Measurements from ENCODE around the gene YY1. TPM values are rescaled to one million over a fixed set of nuclear protein-coding genes. Genes with fewer than 3 reads are reported as not detected.

Gene YY1
- total RNA-seq, 4 donors from 2014 or later: 50.8 to 61.3 (median 58.6) TPM

DNA sequence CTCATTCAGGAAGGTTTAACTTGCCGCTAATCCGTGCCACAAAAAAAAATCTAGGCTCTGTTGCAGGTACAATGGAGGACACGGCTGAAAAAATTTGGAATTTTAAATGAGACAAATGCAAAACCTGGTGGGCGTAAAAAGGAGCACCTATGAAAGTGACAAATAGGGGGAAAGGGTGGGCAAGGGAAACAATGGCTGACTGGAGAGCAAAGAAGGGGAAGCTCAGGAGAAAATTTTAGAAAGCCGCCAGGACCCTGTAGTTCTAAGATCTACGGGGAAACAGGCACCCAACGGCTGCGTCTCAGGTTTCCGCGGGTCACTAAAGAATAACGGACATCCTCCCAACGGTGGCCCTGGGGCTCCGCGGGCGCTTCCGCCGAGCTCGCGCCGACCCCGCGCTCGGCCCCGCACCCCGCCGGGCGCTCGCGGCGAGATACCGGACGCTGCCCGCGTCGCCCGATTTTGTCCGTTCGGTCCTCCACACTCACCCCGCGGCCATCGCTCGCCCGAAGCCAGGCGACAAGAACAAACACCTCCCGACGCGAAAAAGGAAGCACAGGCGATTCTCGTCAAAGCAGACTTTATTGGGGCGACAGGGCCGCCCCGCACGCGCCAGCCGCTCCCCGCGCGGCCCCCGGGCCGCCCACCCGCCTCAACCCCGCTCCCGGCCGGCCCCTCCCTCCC is 1.1 kb upstream of the YY1 start:
- Histone ChIP-seq H3K4me1 (peaks cover 24 to 50% (median 38%) of the 10 kb centered on the region in 4 donors), H3K4me3 (peak overlapping the region; percentile 71 to 100 (median 100)), H3K27me3 (no peaks in the 10 kb centered on the region), H3K36me3 (no peaks in the 10 kb centered on the region), H3K9me3 (no peaks in the 10 kb centered on the region), H3K27ac (peak overlapping the region; percentile 99 to 100 (median 100))
- 0 to 1% methylated on average over 4 to 47 of the region's 64 CpGs for WGBS, 2 donors (ENCODE audit: low coverage in 1 of 2)
- in situ Hi-C loops (cut with MboI; ENCODE audit: low pct_ligation_motif_present in 1 of 4, low pct_unique_long_range_greater_than_20kb in 1 of 4, low sequenced_read_pairs in 3 of 4) (no loop called here), intact Hi-C loops (cut with DNase I; ENCODE audit: low total_unique reads) (no loop called here)
- DNase-seq: peak; percentile 58
- TF ChIP-seq POLR2A (IDR thresholded peaks at IDR 0.05) (no peak), EP300 (IDR thresholded peaks at IDR 0.05; ENCODE audit: low read depth) (no peak), POLR2AphosphoS5 (IDR thresholded peaks at IDR 0.05) (no peak)
- TF ChIP-seq, protein P1, sequence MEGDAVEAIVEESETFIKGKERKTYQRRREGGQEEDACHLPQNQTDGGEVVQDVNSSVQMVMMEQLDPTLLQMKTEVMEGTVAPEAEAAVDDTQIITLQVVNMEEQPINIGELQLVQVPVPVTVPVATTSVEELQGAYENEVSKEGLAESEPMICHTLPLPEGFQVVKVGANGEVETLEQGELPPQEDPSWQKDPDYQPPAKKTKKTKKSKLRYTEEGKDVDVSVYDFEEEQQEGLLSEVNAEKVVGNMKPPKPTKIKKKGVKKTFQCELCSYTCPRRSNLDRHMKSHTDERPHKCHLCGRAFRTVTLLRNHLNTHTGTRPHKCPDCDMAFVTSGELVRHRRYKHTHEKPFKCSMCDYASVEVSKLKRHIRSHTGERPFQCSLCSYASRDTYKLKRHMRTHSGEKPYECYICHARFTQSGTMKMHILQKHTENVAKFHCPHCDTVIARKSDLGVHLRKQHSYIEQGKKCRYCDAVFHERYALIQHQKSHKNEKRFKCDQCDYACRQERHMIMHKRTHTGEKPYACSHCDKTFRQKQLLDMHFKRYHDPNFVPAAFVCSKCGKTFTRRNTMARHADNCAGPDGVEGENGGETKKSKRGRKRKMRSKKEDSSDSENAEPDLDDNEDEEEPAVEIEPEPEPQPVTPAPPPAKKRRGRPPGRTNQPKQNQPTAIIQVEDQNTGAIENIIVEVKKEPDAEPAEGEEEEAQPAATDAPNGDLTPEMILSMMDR (IDR thresholded peaks at IDR 0.05): no peak

DNA sequence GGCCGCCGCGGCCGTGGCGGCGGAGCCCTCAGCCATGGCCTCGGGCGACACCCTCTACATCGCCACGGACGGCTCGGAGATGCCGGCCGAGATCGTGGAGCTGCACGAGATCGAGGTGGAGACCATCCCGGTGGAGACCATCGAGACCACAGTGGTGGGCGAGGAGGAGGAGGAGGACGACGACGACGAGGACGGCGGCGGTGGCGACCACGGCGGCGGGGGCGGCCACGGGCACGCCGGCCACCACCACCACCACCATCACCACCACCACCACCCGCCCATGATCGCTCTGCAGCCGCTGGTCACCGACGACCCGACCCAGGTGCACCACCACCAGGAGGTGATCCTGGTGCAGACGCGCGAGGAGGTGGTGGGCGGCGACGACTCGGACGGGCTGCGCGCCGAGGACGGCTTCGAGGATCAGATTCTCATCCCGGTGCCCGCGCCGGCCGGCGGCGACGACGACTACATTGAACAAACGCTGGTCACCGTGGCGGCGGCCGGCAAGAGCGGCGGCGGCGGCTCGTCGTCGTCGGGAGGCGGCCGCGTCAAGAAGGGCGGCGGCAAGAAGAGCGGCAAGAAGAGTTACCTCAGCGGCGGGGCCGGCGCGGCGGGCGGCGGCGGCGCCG is 381 bp downstream of the YY1 start:
- H3K27me3 ChIP-seq: no peaks in the 10 kb centered on the region
- in situ Hi-C loops (cut with MboI; ENCODE audit: low pct_ligation_motif_present in 1 of 4, low pct_unique_long_range_greater_than_20kb in 1 of 4, low sequenced_read_pairs in 3 of 4) (no loop called here), intact Hi-C loops (cut with DNase I; ENCODE audit: low total_unique reads) (no loop called here)
- TF ChIP-seq POLR2A (IDR thresholded peaks at IDR 0.05) (no peak), POLR2AphosphoS5 (IDR thresholded peaks at IDR 0.05) (no peak), EP300 (IDR thresholded peaks at IDR 0.05; ENCODE audit: low read depth) (no peak)
- TF ChIP-seq, protein P1 (IDR thresholded peaks at IDR 0.05): no peak
- DNase-seq: peak; percentile 38
- no peaks in the 10 kb centered on the region for H3K9me3 ChIP-seq
- H3K4me1 ChIP-seq: peaks cover 28 to 62% (median 42%) of the 10 kb centered on the region in 4 donors
- H3K27ac ChIP-seq: peak overlapping the region; percentile 99 to 100 (median 100)
- peak overlapping the region; percentile 96 to 100 (median 100) for H3K4me3 ChIP-seq
- whole genome bisulfite sequencing, 2 donors (ENCODE audit: low coverage in 1 of 2): 0 to 1% methylated on average over 15 to 65 of the region's 93 CpGs
- H3K36me3 ChIP-seq: no peaks in the 10 kb centered on the region

DNA sequence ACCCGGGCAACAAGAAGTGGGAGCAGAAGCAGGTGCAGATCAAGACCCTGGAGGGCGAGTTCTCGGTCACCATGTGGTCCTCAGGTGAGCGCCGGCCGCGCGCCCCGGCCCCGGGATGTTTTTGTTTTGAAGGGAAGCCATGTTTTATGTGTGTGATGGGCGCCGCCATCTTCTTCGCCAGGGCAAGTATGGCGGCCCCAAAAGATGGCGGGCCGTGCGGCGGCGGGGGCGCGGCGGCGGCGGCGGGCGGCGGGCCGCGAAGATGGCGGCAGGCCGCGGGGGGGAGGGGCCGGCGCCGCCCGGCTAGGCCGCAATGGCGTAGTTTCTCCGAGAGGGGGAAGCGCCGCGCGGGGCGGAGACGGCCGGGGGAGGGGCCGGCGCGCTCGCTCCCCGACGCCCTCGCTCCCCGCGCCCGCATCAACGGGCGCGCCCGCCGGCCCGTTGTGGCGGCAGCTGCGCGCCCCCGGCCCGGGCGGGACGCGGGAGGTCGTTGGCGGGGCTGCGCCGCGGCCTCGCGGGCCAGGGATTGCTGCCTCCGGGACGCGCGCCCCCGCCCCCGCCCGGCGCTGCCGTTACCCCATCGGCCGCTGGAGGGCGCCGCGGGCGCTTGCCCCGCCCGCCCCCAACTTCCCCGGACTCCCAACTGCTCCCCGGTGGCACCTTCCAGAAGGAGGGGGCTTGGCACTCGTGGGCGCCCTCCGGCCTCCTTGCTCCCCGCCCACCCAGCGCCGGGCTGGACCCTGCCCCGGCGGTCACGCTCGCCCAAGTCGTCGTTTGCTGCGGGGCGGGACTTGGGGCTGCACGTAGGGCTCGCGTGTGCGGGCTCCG is 1.1 kb downstream of the YY1 start:
- no peaks in the 10 kb centered on the region for H3K9me3 ChIP-seq
- peaks cover 30 to 66% (median 47%) of the 10 kb centered on the region in 4 donors for H3K4me1 ChIP-seq
- intact Hi-C loops (cut with DNase I; ENCODE audit: low total_unique reads): no loop called here
- no peaks in the 10 kb centered on the region for H3K36me3 ChIP-seq
- peak overlapping the region; percentile 96 to 100 (median 100) for H3K4me3 ChIP-seq
- in situ Hi-C loops (cut with MboI; ENCODE audit: low pct_ligation_motif_present in 1 of 4, low pct_unique_long_range_greater_than_20kb in 1 of 4, low sequenced_read_pairs in 3 of 4): no loop called here
- H3K27me3 ChIP-seq: no peaks in the 10 kb centered on the region
- TF ChIP-seq, protein P1 (IDR thresholded peaks at IDR 0.05): peak; percentile 57 to 78 (median 74)
- TF ChIP-seq POLR2AphosphoS5 (IDR thresholded peaks at IDR 0.05) (peak in 2 of 3 donors; percentile 14 to 88), POLR2A (IDR thresholded peaks at IDR 0.05) (no peak)
- 0% methylated on average over 3 to 45 of the region's 115 CpGs for WGBS, 2 donors (ENCODE audit: low coverage in 1 of 2)
- peak overlapping the region; percentile 99 to 100 (median 100) for H3K27ac ChIP-seq
- peak; percentile 89 for DNase-seq

DNA sequence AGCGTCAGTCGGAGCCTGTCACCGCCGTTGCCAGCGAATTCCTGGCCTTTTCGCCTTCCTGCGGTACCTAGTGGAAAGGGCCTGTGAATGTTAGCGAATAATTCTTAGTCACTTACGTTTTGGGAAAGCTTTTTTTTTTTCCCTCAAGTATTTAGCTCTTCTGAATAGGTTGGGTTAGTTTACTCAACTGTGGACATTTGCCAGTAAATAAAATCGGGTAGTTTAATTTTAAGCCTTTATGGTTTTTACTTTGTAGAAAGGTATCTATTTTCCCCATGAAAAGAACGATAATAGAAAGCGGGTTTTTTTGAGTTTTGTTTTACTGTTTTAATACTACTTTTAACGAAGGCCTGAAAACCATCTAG is 1.7 kb downstream of the YY1 start:
- TF ChIP-seq, protein P1 (IDR thresholded peaks at IDR 0.05): peak in 2 of 5 experiments; percentile 30 to 32
- TF ChIP-seq POLR2A (IDR thresholded peaks at IDR 0.05) (peak; percentile 83), EP300 (IDR thresholded peaks at IDR 0.05; ENCODE audit: low read depth) (no peak), POLR2AphosphoS5 (IDR thresholded peaks at IDR 0.05) (peak in 2 of 3 donors; percentile 79 to 90)
- in situ Hi-C loops (cut with MboI; ENCODE audit: low pct_ligation_motif_present in 1 of 4, low pct_unique_long_range_greater_than_20kb in 1 of 4, low sequenced_read_pairs in 3 of 4) (no loop called here), intact Hi-C loops (cut with DNase I; ENCODE audit: low total_unique reads) (no loop called here)
- peaks cover 36 to 69% (median 53%) of the 10 kb centered on the region in 4 donors for H3K4me1 ChIP-seq
- WGBS, 2 donors (ENCODE audit: low coverage in 1 of 2): 0 to 1% methylated on average over 4 to 13 of the region's 13 CpGs
- DNase-seq: no peak
- no peaks in the 10 kb centered on the region for H3K36me3 ChIP-seq
- H3K27ac ChIP-seq: peak overlapping the region; percentile 99 to 100 (median 100)
- H3K9me3 ChIP-seq: no peaks in the 10 kb centered on the region
- H3K27me3 ChIP-seq: no peaks in the 10 kb centered on the region
- H3K4me3 ChIP-seq: peak overlapping the region; percentile 30 to 100 (median 74)
